ENCODE measurements around the gene RIN3.

- no peak for TF ChIP-seq CTCF (IDR thresholded peaks at IDR 0.05)
- TF ChIP-seq REST (IDR thresholded peaks at IDR 0.05; ENCODE audit: insufficient read depth in 1 of 2, low read depth in 2 of 2, low read length in 1 of 2): no peak
- TF ChIP-seq POLR2AphosphoS5 (IDR thresholded peaks at IDR 0.05; ENCODE audit: low read depth, low read length): no peak
- TF ChIP-seq TCF7L2 (IDR thresholded peaks at IDR 0.05; ENCODE audit: low read depth, low read length): no peak
- no peak for TF ChIP-seq SIN3A (IDR thresholded peaks at IDR 0.05; ENCODE audit: borderline replicate concordance, insufficient read depth, low read depth, low read length)
Observed at GRCh38 chr14:92638266-92638665, 124.7 kb downstream of the RIN3 start.

Measured in Panc1 (cell line).